Measurements from ENCODE around the gene TIFAB. TPM values are rescaled to one million over a fixed set of nuclear protein-coding genes. Genes with fewer than 3 reads are reported as not detected.
A peak's percentile ranks its signal among the peaks of the same experiment; 100 is the strongest.

The TIFAB gene
- total and polyA plus RNA-seq, 8 donors = 0.12 to 0.21 TPM; not detected in 6

DNA sequence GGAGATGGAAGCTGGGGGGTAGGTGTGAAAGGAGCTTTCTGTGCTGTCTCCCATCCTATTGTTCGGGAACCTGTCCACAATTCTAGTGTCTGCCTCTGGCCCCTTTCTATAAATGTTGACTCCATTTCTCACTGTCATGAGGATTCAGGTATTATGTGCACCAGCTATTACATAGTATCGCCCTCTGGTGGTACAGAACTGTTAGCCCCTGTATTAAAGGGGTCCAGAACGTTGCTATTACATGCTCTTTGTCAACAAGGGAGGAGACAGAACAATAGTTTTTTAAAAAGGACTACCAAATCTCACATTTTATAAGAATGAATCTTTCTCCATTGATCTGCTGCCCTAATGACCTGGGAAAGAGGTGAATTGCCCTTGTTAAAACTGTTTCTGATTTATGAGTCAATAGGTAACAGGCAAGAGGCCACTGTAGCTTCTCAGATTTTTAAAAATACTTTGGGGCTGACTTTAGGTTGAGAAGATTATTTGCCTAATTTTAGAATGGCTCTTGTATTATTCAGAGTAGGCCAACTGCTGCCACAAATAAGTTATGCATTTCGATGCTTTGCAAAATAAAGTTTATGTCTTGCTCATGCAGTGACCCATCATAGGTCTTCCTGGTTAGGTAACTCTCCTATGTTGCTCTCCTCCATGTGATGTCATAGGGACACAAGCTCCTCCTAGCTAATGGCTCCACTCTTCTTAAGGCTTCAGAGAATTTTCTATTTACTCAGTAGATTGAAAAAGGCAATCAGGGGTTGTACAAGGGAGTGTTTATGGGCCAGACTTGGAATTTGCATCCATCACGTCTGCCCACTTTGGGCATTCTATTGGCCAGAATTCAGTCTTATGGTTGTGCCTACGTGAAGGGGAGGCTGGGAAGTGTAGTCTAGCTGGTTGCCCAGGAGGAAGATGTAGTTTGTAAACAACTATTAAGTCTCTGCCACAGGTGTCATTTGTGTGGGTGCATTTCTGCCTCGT lies 25.8 kb downstream of the TIFAB start:
- no peaks in the 10 kb centered on the region for H3K36me3 ChIP-seq
- H3K4me1 ChIP-seq = no peaks in the 10 kb centered on the region
- 45 to 49% methylated on average over 7 of the region's 7 CpGs for WGBS, 2 donors
- DNase-seq (no peak), ATAC-seq (peak in 3 of 4 donors; percentile 67 to 84 (median 78)), FAIRE-seq (no peak)
- H3K4me3 ChIP-seq = no peak overlapping the region
- intact Hi-C loops (cut with DNase I) = no loop called here
- H3K27ac ChIP-seq = no peak overlapping the region
- peaks cover 0 to 4% (median 0%) of the 10 kb centered on the region in 4 donors for H3K27me3 ChIP-seq
- peak; percentile 12 to 40 (median 30) for TF ChIP-seq CTCF (IDR thresholded peaks at IDR 0.05)
- H3K9me3 ChIP-seq = no peaks in the 10 kb centered on the region

DNA sequence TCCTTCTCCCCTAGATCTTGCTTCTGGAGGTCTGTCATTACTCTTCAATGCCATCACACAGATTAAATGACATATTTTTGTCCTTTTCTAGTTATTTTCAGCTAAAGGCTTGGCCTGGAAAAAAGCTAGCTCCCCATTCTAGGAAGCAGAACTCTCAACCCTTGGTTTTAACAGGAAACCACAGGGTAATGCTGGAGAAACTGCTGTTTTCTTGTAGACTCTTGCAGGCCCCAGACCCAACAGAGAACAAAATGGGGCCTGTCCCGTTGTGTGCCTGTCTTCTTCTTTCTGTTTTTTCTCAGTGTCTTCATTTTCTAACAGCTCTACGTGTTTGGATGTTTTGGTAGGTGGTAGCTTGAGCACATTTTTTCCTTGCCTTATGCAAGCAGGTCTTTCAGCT lies 26.5 kb downstream of the TIFAB start:
- intact Hi-C loops (cut with DNase I) = no loop called here
- no peak for FAIRE-seq
- Histone ChIP-seq H3K27me3 (peaks cover 0 to 4% (median 0%) of the 10 kb centered on the region in 4 donors), H3K4me1 (no peaks in the 10 kb centered on the region), H3K9me3 (no peaks in the 10 kb centered on the region), H3K4me3 (no peak overlapping the region), H3K36me3 (no peaks in the 10 kb centered on the region), H3K27ac (no peak overlapping the region)
- 46% methylated on average over 2 of the region's 2 CpGs for WGBS, 2 donors
- no peak for TF ChIP-seq CTCF (IDR thresholded peaks at IDR 0.05)
- peak in 1 of 4 donors; percentile 62 for ATAC-seq
- DNase-seq = no peak

DNA sequence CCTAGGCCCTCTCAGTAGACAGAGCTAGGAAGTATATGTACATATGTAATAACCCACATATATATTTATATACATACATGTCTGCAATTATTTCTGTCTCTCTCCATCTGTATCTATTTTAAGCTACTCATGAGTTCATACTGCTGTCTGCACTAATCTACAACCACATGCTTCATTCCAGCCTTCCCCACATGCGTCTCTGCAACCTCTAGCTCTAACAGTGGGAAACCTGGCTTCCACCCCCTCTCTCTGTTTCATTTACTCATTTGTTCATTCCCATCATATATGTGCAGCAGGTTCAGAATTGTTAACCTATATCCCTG lies 28.3 kb downstream of the TIFAB start:
- ATAC-seq (no peak), FAIRE-seq (no peak), DNase-seq (no peak)
- H3K9me3 ChIP-seq = no peaks in the 10 kb centered on the region
- H3K36me3 ChIP-seq = no peaks in the 10 kb centered on the region
- TF ChIP-seq CTCF (IDR thresholded peaks at IDR 0.05) = no peak
- no peaks in the 10 kb centered on the region for H3K4me1 ChIP-seq
- 92 to 100% methylated on average over 1 of the region's 1 CpG for WGBS, 2 donors
- H3K4me3 ChIP-seq = no peak overlapping the region
- intact Hi-C loops (cut with DNase I) = no loop called here
- peaks cover 0 to 7% (median 3%) of the 10 kb centered on the region in 4 donors for H3K27me3 ChIP-seq
- no peak overlapping the region for H3K27ac ChIP-seq

DNA sequence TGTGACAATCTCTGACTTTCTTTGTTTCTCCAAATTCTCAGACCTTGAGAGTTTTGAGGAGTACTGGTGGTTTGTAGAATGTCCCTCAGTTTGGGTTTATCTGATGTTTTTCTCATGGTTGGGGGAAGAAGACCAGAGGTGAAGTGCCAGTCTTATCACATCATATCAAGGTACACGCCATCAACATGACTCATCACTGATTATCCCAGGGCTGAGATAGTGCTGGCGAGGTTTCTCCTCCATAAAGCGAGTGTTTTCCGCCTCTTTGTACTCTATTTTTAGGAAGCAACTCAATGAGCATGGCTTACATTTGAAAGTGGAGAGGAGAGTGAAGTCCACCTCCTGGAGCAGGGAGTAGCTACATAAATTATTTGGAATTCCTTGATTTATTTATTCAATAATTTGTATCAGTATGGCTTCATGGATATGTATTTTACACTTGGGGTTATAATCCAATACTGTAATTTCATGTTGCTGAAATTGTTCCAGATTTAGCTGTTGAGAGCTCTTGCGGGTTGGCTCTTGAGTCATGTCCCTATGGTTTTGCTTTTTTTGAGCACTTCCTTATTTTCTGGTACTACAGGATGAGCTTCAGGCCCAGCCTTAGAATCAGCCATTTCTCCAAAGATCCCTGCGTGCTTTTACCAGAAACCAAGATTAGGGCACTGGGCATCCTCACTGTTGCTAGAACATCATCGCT lies 28.9 kb downstream of the TIFAB start:
- intact Hi-C loops (cut with DNase I) = no loop called here

More for the DNA sequence above, 28.9 kb downstream of the TIFAB start:
- H3K9me3 ChIP-seq = no peaks in the 10 kb centered on the region
- peaks cover 0 to 12% (median 3%) of the 10 kb centered on the region in 4 donors for H3K27me3 ChIP-seq
- FAIRE-seq = no peak
- 78 to 85% methylated on average over 7 of the region's 7 CpGs for WGBS, 2 donors
- H3K4me1 ChIP-seq = no peaks in the 10 kb centered on the region
- no peak overlapping the region for H3K4me3 ChIP-seq
- ATAC-seq = peak in 2 of 4 donors; percentile 48 to 57
- TF ChIP-seq CTCF (IDR thresholded peaks at IDR 0.05) = no peak
- H3K36me3 ChIP-seq = no peaks in the 10 kb centered on the region
- H3K27ac ChIP-seq = no peak overlapping the region
- no peak for DNase-seq
